ENCODE measurements around the gene EMILIN3.
A peak's percentile ranks its signal among the peaks of the same experiment; 100 is the strongest.
"Not testable (repeated sequence)": the region's sequence is repeated elsewhere in the genome, so short reads cannot be mapped to it uniquely, and the experiment has no call there.

The EMILIN3 gene

GRCh38 chr20:41316602-41317545 is 49.7 kb downstream of the EMILIN3 start:
- DNase-seq (ENCODE audit: low read depth): peak; percentile 93

GRCh38 chr20:41316051-41316450 is 50.6 kb downstream of the EMILIN3 start:
- DNase-seq (ENCODE audit: low read depth): no peak

- DNase-seq (ENCODE audit: low read depth): no peak
These were observed 52.2 kb downstream of the EMILIN3 start for GRCh38 chr20:41314386-41314785.

GRCh38 chr20:41312009-41312408 is 54.6 kb downstream of the EMILIN3 start:
- DNase-seq (ENCODE audit: low read depth): not testable (repeated sequence)

All from EH (cell line).